Nephron (organoid): Measurements from ENCODE around the gene NFYC.

Experiments
- H3K27ac Mint-ChIP-seq, 3 experiments: 2 replicates each; pipeline ENCODE4 v1.8.0; 2020; ENCODE audit warnings: mixed read lengths in 3 of 3, mild to moderate bottlenecking in 2 of 3, moderate library complexity in 1 of 3
- H3K27me3 Mint-ChIP-seq: 2 replicates; pipeline ENCODE4 v1.8.0; 2021; ENCODE audit warnings: low read depth, mild to moderate bottlenecking, moderate library complexity, mixed read lengths
- H3K36me3 Mint-ChIP-seq: 2 replicates; pipeline ENCODE4 v1.8.0; 2020; ENCODE audit warnings: low read depth, mixed read lengths
- H3K4me1 Mint-ChIP-seq: 2 replicates; pipeline ENCODE4 v1.8.0; 2020; ENCODE audit warnings: mixed read lengths
- H3K4me3 Mint-ChIP-seq, 3 experiments: 2 replicates each; pipeline ENCODE4 v1.8.0; 2020; ENCODE audit warnings: mild to moderate bottlenecking in 3 of 3, mixed read lengths in 3 of 3, moderate library complexity in 2 of 3
- H3K9me3 Mint-ChIP-seq: 2 replicates; pipeline ENCODE4 v1.8.0; 2020; ENCODE audit warnings: mixed read lengths
- CTCF ChIP-seq, 3 experiments: fragments of 200-600 bp; sonication (generic); IDR thresholded peaks; one replicate each; pipeline ENCODE4 v1.5.0; 2021; ENCODE audit warnings: antibody characterized with exemption in 3 of 3; ENCODE audit not compliant: unreplicated experiment in 3 of 3

NFYC gene

GRCh38 chr1:40690771-40691537, 550 bp upstream of the NFYC start:
- Mint-ChIP-seq H3K4me3 (peak overlapping the region; percentile 94 to 97 (median 95)), H3K27me3 (no peaks in the 10 kb centered on the region), H3K4me1 (peaks cover 33% of the 10 kb centered on the region), H3K9me3 (peaks cover 3% of the 10 kb centered on the region), H3K36me3 (peaks cover 33% of the 10 kb centered on the region), H3K27ac (peak overlapping the region; percentile 93 to 98 (median 95))
- no peak for TF ChIP-seq CTCF (IDR thresholded peaks at IDR 0.05; ENCODE audit: unreplicated experiment in 3 of 3)

DNA sequence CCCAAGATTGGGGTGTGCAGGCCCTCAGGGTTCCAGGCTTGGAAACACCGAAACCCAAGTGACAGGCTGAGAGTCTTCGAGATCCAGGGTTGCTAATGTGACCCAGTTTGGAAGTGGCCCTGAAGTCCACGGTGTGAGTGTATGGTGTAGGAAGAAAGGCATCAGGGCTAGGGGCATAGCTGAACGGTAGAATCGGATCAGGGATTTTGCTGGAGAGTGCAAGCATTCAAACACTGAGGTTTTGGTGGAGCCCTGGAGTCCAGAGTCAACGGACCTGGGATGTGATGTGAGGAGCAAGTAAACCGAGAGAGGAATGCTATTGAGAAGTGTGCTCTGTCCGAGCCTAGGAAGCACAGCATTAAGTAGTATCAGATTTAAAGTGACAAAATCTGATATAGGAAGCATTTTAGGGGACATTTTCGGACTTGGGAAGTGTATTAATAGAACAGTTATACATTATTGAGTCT, 958 bp downstream of the NFYC start:
- Mint-ChIP-seq H3K27ac (peak overlapping the region; percentile 93 to 98 (median 95)), H3K9me3 (no peaks in the 10 kb centered on the region), H3K27me3 (no peaks in the 10 kb centered on the region), H3K36me3 (peaks cover 20% of the 10 kb centered on the region), H3K4me1 (peaks cover 42% of the 10 kb centered on the region), H3K4me3 (peak overlapping the region; percentile 94 to 97 (median 95))
- TF ChIP-seq CTCF (IDR thresholded peaks at IDR 0.05; ENCODE audit: unreplicated experiment in 3 of 3), result no peak

DNA sequence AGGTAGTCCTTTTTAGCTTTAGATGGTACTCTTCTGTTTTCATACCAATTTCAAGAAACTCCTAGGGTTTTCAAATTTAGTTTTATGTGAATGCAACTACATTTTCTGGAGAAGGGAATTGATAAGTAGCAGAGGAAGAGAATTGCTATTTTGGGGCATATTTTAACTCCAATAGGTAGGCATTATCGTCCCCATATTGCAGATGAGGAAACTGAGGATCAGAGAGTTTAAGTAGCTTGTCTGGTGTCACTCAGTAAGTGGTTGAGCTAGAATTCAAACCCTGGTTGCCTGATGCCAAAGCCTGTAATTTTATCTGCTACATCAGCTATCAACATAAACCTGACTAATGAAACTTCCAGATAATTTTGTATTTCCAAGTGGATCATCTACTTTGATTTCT, 1.9 kb downstream of the NFYC start:
- H3K27ac Mint-ChIP-seq, result peak overlapping the region in 1 of 3 experiments; percentile 40
- TF ChIP-seq CTCF (IDR thresholded peaks at IDR 0.05; ENCODE audit: unreplicated experiment in 3 of 3), result no peak
- H3K27me3 Mint-ChIP-seq, result no peaks in the 10 kb centered on the region
- peaks cover 14% of the 10 kb centered on the region for H3K36me3 Mint-ChIP-seq
- peaks cover 42% of the 10 kb centered on the region for H3K4me1 Mint-ChIP-seq
- H3K9me3 Mint-ChIP-seq, result no peaks in the 10 kb centered on the region
- H3K4me3 Mint-ChIP-seq, result peak overlapping the region; percentile 46 to 97 (median 51)

DNA sequence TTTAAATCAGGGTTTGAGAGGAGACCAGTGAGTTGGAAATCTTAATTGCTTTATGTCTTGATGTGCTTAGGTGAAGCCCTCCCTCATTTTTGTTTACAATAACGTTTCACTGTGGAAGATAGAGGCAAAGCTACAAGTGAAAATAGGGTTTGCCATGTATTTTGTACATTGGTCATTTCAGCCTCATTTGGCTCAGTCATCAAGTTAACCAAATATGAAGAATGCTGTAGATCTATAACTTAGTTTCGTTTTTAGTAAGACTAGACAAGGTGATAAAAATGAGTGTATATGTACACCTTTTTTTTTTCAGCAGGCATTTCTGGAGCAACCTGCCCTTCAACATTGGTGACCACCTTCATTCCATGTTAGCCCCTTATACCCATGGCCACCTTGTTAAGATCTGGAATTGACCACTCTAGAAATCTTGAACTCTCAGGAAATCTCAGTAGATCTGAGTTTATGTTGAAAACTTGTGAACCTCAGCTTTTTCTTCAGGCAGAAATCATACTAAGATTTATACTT, 2.9 kb downstream of the NFYC start:
- H3K27me3 Mint-ChIP-seq, result no peaks in the 10 kb centered on the region
- TF ChIP-seq CTCF (IDR thresholded peaks at IDR 0.05; ENCODE audit: unreplicated experiment in 3 of 3), result no peak
- peak overlapping the region; percentile 13 to 68 (median 59) for H3K4me3 Mint-ChIP-seq
- peak overlapping the region in 2 of 3 experiments; percentile 17 to 45 for H3K27ac Mint-ChIP-seq
- no peaks in the 10 kb centered on the region for H3K9me3 Mint-ChIP-seq
- H3K36me3 Mint-ChIP-seq, result peaks cover 7% of the 10 kb centered on the region
- peaks cover 42% of the 10 kb centered on the region for H3K4me1 Mint-ChIP-seq

DNA sequence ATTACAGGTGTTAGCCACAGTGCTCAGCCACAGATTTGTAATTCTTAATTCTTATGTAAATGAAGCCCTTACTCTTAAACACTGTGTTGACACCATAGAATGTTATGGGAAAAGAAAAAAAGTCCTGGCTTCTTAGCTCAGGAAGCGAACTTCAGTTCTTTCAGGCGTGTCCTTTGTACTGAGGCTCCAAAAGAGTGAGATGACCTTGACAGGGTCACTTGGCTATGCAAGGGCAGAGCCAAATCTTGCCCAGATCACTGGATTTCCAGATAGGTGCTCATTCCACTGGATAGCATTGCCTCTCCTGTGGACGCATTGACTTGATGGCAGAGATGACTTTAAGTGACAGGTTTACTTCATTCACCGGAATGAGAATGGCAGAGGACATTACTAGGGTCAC, 4.8 kb downstream of the NFYC start:
- Mint-ChIP-seq H3K4me3 (no peak overlapping the region), H3K9me3 (no peaks in the 10 kb centered on the region), H3K27ac (peak overlapping the region in 1 of 3 experiments; percentile 31), H3K4me1 (peaks cover 30% of the 10 kb centered on the region), H3K27me3 (no peaks in the 10 kb centered on the region), H3K36me3 (no peaks in the 10 kb centered on the region)
- TF ChIP-seq CTCF (IDR thresholded peaks at IDR 0.05; ENCODE audit: unreplicated experiment in 3 of 3), result no peak
